Neural cell (in vitro differentiated cells): Measurements from ENCODE around the gene IGSF5. TPM values are rescaled to one million over a fixed set of nuclear protein-coding genes. Genes with fewer than 3 reads are reported as not detected.
A peak's percentile ranks its signal among the peaks of the same experiment; 100 is the strongest.

Experiments used
- H2AFZ ChIP-seq: fragments of 200-600, 300-800 bp; sonication (generic), shearing (Covaris generic); 2 replicates; pipeline ENCODE4 v1.6.0; 2014; ENCODE audit warnings: low read depth, mild to moderate bottlenecking, antibody characterized with exemption, low read length, moderate library complexity
- H3F3A ChIP-seq: fragments of 200-600 bp; shearing (Covaris generic); 2 replicates; pipeline ENCODE4 v1.6.1; 2016; ENCODE audit warnings: mild to moderate bottlenecking, moderate library complexity, mixed read lengths, antibody characterized with exemption, low read length; ENCODE audit not compliant: insufficient read depth, poor library complexity, severe bottlenecking
- H3K27ac ChIP-seq: fragments of 200-600, 300-800 bp; sonication (generic), shearing (Covaris generic); 2 replicates; pipeline ENCODE4 v1.5.1; 2014; ENCODE audit warnings: mild to moderate bottlenecking, low read length, moderate library complexity
- H3K27me3 ChIP-seq: fragments of 300-800, 200-600 bp; sonication (generic), shearing (Covaris generic); 2 replicates; pipeline ENCODE4 v1.6.0; 2014; ENCODE audit warnings: mild to moderate bottlenecking, low read depth, low read length, moderate library complexity; ENCODE audit not compliant: insufficient read depth
- H3K36me3 ChIP-seq: fragments of 300-800, 200-600 bp; sonication (generic), shearing (Covaris generic); 2 replicates; pipeline ENCODE4 v1.5.1; 2014; ENCODE audit warnings: mild to moderate bottlenecking, antibody characterized with exemption, low read length, moderate library complexity; ENCODE audit not compliant: insufficient read depth
- H3K4me2 ChIP-seq: fragments of 300-800, 200-600 bp; sonication (generic), shearing (Covaris generic); 2 replicates; pipeline ENCODE4 v1.6.0; 2014; ENCODE audit warnings: mild to moderate bottlenecking, low read length
- H3K4me3 ChIP-seq: fragments of 300-800, 200-600 bp; sonication (generic), shearing (Covaris generic); 2 replicates; pipeline ENCODE4 v1.5.1; 2014; ENCODE audit warnings: mild to moderate bottlenecking, low read length, moderate library complexity
- H3K79me2 ChIP-seq: fragments of 200-600 bp; shearing (Covaris generic); replicated peaks from 2 replicates; pipeline ENCODE4 v1.6.0; 2014; ENCODE audit warnings: mild to moderate bottlenecking, low read length, moderate library complexity; ENCODE audit not compliant: insufficient read depth
- H3K9ac ChIP-seq: fragments of 300-800, 200-600 bp; sonication (generic), shearing (Covaris generic); 2 replicates; pipeline ENCODE4 v1.6.1; 2016; ENCODE audit warnings: mild to moderate bottlenecking, low read length, mixed read lengths
- H3K9me2 ChIP-seq: fragments of 200-600 bp; shearing (Covaris generic); 2 replicates; pipeline ENCODE4 v1.6.1; 2016; ENCODE audit warnings: mild to moderate bottlenecking, low read length, mixed read lengths; ENCODE audit not compliant: insufficient read depth
- H3K9me3 ChIP-seq: fragments of 200-600, 300-800 bp; sonication (generic), shearing (Covaris generic); 2 replicates; pipeline ENCODE4 v1.6.1; 2016; ENCODE audit warnings: mild to moderate bottlenecking, mixed run types, low read length, moderate library complexity, mixed read lengths
- H4K20me1 ChIP-seq: fragments of 200-600 bp; shearing (Covaris generic); 2 replicates; pipeline ENCODE4 v1.6.1; 2016; ENCODE audit warnings: mild to moderate bottlenecking, mixed run types; ENCODE audit not compliant: insufficient read depth
- EP300 ChIP-seq: fragments of 450-650 bp; conservative IDR thresholded peaks from 2 replicates; pipeline ENCODE4 v1.6.1; 2014; ENCODE audit warnings: antibody characterized with exemption, mild to moderate bottlenecking, moderate library complexity; ENCODE audit not compliant: poor library complexity, severe bottlenecking
- EZH2 ChIP-seq: fragments of 200-600, 300-800 bp; shearing (Covaris generic), sonication (generic); IDR thresholded peaks from 2 replicates; pipeline ENCODE4 v1.6.1; 2014; ENCODE audit warnings: antibody characterized with exemption, low read length, borderline replicate concordance, mild to moderate bottlenecking; ENCODE audit not compliant: insufficient read depth, poor library complexity, severe bottlenecking
- MXI1 ChIP-seq: fragments of 450-650 bp; conservative IDR thresholded peaks from 2 replicates; pipeline ENCODE4 v1.6.1; 2014; ENCODE audit warnings: antibody characterized with exemption, mild to moderate bottlenecking; ENCODE audit not compliant: poor library complexity, severe bottlenecking
- POLR2AphosphoS5 ChIP-seq: IDR thresholded peaks from 2 replicates; pipeline ENCODE4 v1.6.1; 2012
- RAD21 ChIP-seq: fragments of 450-650 bp; conservative IDR thresholded peaks from 2 replicates; pipeline ENCODE4 v1.6.1; 2014; ENCODE audit warnings: antibody characterized with exemption, mild to moderate bottlenecking, moderate library complexity
- SMC3 ChIP-seq: fragments of 450-650 bp; conservative IDR thresholded peaks from 2 replicates; pipeline ENCODE4 v1.6.1; 2014; ENCODE audit warnings: antibody characterized with exemption, mild to moderate bottlenecking, moderate library complexity; ENCODE audit not compliant: poor library complexity
- TAF1 ChIP-seq: IDR thresholded peaks from 2 replicates; pipeline ENCODE4 v1.6.1; 2012; ENCODE audit warnings: low read depth
- polyA plus RNA-seq: library from polyadenylated mRNA; depleted of rRNA; stranded (reverse); fragments of >200 nt; gene quantifications from 2 replicates; pipeline ENCODE4 v1.2.3, GENCODE V29; 2014
- TF ChIP-seq, protein P1 (sequence below): IDR thresholded peaks from 2 replicates; pipeline ENCODE4 v1.6.1; 2012; ENCODE audit warnings: borderline replicate concordance
- TF ChIP-seq, protein P2 (sequence below): fragments of 450-650 bp; IDR thresholded peaks from 2 replicates; pipeline ENCODE4 v1.5.1; 2014; ENCODE audit warnings: antibody characterized with exemption, mild to moderate bottlenecking, moderate library complexity; ENCODE audit not compliant: poor library complexity, severe bottlenecking

Gene IGSF5
- polyA plus RNA-seq, 1 donor from 2014 or later: 1.1 TPM

DNA sequence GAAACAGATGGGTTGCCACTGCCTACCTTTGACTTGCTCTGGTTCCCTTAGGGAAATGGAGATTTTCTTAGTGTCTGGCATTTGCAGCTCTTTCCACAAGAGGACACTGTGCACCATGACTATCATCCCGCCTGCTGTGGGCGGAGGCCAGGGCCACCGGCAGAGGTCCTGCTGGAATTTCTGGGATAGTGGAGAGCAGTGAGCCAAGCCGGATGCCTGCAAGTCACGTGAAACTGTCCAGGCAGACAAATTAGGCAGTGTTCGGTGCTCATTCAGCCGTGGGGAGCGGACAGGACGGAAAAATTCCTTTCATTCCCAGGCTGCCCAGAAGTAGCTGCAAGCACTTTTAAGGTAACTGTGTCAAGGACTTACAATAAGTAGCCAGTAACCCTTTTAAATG is 43.4 kb downstream of the IGSF5 start:
- peak; percentile 20 for TF ChIP-seq SMC3
- TF ChIP-seq, protein P1, sequence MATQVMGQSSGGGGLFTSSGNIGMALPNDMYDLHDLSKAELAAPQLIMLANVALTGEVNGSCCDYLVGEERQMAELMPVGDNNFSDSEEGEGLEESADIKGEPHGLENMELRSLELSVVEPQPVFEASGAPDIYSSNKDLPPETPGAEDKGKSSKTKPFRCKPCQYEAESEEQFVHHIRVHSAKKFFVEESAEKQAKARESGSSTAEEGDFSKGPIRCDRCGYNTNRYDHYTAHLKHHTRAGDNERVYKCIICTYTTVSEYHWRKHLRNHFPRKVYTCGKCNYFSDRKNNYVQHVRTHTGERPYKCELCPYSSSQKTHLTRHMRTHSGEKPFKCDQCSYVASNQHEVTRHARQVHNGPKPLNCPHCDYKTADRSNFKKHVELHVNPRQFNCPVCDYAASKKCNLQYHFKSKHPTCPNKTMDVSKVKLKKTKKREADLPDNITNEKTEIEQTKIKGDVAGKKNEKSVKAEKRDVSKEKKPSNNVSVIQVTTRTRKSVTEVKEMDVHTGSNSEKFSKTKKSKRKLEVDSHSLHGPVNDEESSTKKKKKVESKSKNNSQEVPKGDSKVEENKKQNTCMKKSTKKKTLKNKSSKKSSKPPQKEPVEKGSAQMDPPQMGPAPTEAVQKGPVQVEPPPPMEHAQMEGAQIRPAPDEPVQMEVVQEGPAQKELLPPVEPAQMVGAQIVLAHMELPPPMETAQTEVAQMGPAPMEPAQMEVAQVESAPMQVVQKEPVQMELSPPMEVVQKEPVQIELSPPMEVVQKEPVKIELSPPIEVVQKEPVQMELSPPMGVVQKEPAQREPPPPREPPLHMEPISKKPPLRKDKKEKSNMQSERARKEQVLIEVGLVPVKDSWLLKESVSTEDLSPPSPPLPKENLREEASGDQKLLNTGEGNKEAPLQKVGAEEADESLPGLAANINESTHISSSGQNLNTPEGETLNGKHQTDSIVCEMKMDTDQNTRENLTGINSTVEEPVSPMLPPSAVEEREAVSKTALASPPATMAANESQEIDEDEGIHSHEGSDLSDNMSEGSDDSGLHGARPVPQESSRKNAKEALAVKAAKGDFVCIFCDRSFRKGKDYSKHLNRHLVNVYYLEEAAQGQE: no peak
- no peak for TF ChIP-seq EP300
- TF ChIP-seq TAF1: no peak
- no peak for TF ChIP-seq RAD21
- no peak for TF ChIP-seq EZH2
- TF ChIP-seq MXI1: no peak
- TF ChIP-seq, protein P2, sequence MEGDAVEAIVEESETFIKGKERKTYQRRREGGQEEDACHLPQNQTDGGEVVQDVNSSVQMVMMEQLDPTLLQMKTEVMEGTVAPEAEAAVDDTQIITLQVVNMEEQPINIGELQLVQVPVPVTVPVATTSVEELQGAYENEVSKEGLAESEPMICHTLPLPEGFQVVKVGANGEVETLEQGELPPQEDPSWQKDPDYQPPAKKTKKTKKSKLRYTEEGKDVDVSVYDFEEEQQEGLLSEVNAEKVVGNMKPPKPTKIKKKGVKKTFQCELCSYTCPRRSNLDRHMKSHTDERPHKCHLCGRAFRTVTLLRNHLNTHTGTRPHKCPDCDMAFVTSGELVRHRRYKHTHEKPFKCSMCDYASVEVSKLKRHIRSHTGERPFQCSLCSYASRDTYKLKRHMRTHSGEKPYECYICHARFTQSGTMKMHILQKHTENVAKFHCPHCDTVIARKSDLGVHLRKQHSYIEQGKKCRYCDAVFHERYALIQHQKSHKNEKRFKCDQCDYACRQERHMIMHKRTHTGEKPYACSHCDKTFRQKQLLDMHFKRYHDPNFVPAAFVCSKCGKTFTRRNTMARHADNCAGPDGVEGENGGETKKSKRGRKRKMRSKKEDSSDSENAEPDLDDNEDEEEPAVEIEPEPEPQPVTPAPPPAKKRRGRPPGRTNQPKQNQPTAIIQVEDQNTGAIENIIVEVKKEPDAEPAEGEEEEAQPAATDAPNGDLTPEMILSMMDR: peak; percentile 24
- no peak for TF ChIP-seq POLR2AphosphoS5
- H3K9me2 ChIP-seq: no peaks in the 10 kb centered on the region
- H3K9me3 ChIP-seq: no peaks in the 10 kb centered on the region
- no peaks in the 10 kb centered on the region for H3K79me2 ChIP-seq
- no peak overlapping the region for H3K9ac ChIP-seq
- no peak overlapping the region for H3K4me3 ChIP-seq
- no peaks in the 10 kb centered on the region for H4K20me1 ChIP-seq
- no peaks in the 10 kb centered on the region for H3K27me3 ChIP-seq
- H3F3A ChIP-seq: no peaks in the 10 kb centered on the region
- H3K36me3 ChIP-seq: no peaks in the 10 kb centered on the region
- no peak overlapping the region for H2AFZ ChIP-seq
- no peak overlapping the region for H3K27ac ChIP-seq
- no peak overlapping the region for H3K4me2 ChIP-seq

DNA sequence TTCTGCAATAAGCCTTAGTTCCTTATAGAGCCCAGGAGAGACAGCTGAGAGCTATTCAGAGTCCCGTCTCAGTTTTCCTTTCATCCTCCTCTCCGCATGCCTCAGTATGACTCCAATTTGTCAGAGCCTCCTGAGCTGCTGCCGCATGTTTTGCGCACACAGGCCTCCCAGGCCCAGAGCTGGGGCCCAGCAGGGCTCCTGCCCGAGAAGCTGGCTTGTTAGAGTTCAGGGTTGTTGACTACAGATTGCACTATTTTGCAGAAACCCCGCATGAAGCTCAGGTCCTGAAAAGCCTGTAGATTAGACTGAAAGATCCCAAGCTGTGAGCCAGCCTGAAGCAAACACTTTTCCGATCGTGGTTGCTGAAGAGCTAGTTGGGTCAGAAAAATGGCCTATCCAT is 51.5 kb downstream of the IGSF5 start:
- Histone ChIP-seq H3K9me2 (no peaks in the 10 kb centered on the region), H3K4me2 (no peak overlapping the region), H3K27ac (no peak overlapping the region), H2AFZ (no peak overlapping the region), H4K20me1 (no peaks in the 10 kb centered on the region), H3K4me3 (no peak overlapping the region), H3K36me3 (no peaks in the 10 kb centered on the region), H3K9me3 (no peaks in the 10 kb centered on the region), H3F3A (no peaks in the 10 kb centered on the region), H3K27me3 (no peaks in the 10 kb centered on the region), H3K9ac (no peak overlapping the region), H3K79me2 (no peaks in the 10 kb centered on the region)
- TF ChIP-seq, protein P1: no peak
- TF ChIP-seq, protein P2: no peak
